Measurements from ENCODE around the gene NYAP1.

NYAP1 gene

GRCh38 chr7:100441641-100442535, 41.8 kb upstream of the NYAP1 start:
- Histone ChIP-seq H3K9ac (ENCODE audit: low read depth, low read length) (no peak overlapping the region), H3K79me2 (ENCODE audit: insufficient read depth, low read length) (no peaks in the 10 kb centered on the region), H3K4me1 (ENCODE audit: insufficient read depth, low read length) (peaks cover 35% of the 10 kb centered on the region), H3K4me2 (ENCODE audit: insufficient read depth, low read length) (no peak overlapping the region), H2AFZ (ENCODE audit: low read depth, low read length) (no peak overlapping the region), H3K9me3 (ENCODE audit: insufficient read depth, low read length, severe bottlenecking) (no peaks in the 10 kb centered on the region), H3K27me3 (ENCODE audit: insufficient read depth, low read length, poor library complexity) (no peaks in the 10 kb centered on the region), H3K4me3 (ENCODE audit: low read depth in 1 of 2, low read length in 2 of 2) (no peak overlapping the region), H4K20me1 (ENCODE audit: insufficient read depth, low read length) (no peaks in the 10 kb centered on the region), H3K36me3 (ENCODE audit: insufficient read depth, low read length) (no peaks in the 10 kb centered on the region), H3K27ac (ENCODE audit: low read length) (no peak overlapping the region; the same call in 1 of the 2 replicates)
- ATAC-seq (ENCODE audit: insufficient read depth, low read depth) (no peak), DNase-seq (no peak)
- TF ChIP-seq EZH2 (IDR thresholded peaks at IDR 0.05; ENCODE audit: borderline replicate concordance, low read depth, low read length, severe bottlenecking): no peak
- no peak for TF ChIP-seq CTCF (IDR thresholded peaks at IDR 0.05; ENCODE audit: borderline replicate concordance, extremely low read depth, low read length, poor library complexity, severe bottlenecking)

- Histone ChIP-seq H3K9me3 (ENCODE audit: insufficient read depth, low read length, severe bottlenecking) (no peaks in the 10 kb centered on the region), H3K27me3 (ENCODE audit: insufficient read depth, low read length, poor library complexity) (no peaks in the 10 kb centered on the region), H3K9ac (ENCODE audit: low read depth, low read length) (no peak overlapping the region), H4K20me1 (ENCODE audit: insufficient read depth, low read length) (no peaks in the 10 kb centered on the region), H3K79me2 (ENCODE audit: insufficient read depth, low read length) (no peaks in the 10 kb centered on the region), H3K4me1 (ENCODE audit: insufficient read depth, low read length) (peaks cover 30% of the 10 kb centered on the region), H3K4me3 (ENCODE audit: low read depth in 1 of 2, low read length in 2 of 2) (no peak overlapping the region), H3K4me2 (ENCODE audit: insufficient read depth, low read length) (no peak overlapping the region), H2AFZ (ENCODE audit: low read depth, low read length) (no peak overlapping the region), H3K27ac (ENCODE audit: low read length) (peak overlapping the region; percentile 94), H3K36me3 (ENCODE audit: insufficient read depth, low read length) (no peaks in the 10 kb centered on the region)
- ATAC-seq (ENCODE audit: insufficient read depth, low read depth) (no peak), DNase-seq (no peak)
- TF ChIP-seq EZH2 (IDR thresholded peaks at IDR 0.05; ENCODE audit: borderline replicate concordance, low read depth, low read length, severe bottlenecking) (no peak), CTCF (IDR thresholded peaks at IDR 0.05; ENCODE audit: borderline replicate concordance, extremely low read depth, low read length, poor library complexity, severe bottlenecking) (no peak)
Measured at GRCh38 chr7:100443096-100443840, 40.5 kb upstream of the NYAP1 start.

- DNase-seq: peak; percentile 88
- no peak for TF ChIP-seq CTCF (IDR thresholded peaks at IDR 0.05; ENCODE audit: borderline replicate concordance, extremely low read depth, low read length, poor library complexity, severe bottlenecking)
- TF ChIP-seq EZH2 (IDR thresholded peaks at IDR 0.05; ENCODE audit: borderline replicate concordance, low read depth, low read length, severe bottlenecking): no peak
- H3K9me3 ChIP-seq (ENCODE audit: insufficient read depth, low read length, severe bottlenecking): no peaks in the 10 kb centered on the region
- no peaks in the 10 kb centered on the region for H3K27me3 ChIP-seq (ENCODE audit: insufficient read depth, low read length, poor library complexity)
- no peaks in the 10 kb centered on the region for H4K20me1 ChIP-seq (ENCODE audit: insufficient read depth, low read length)
- H2AFZ ChIP-seq (ENCODE audit: low read depth, low read length): peak overlapping the region; percentile 72
- peaks cover 30% of the 10 kb centered on the region for H3K4me1 ChIP-seq (ENCODE audit: insufficient read depth, low read length)
- no peaks in the 10 kb centered on the region for H3K79me2 ChIP-seq (ENCODE audit: insufficient read depth, low read length)
- H3K4me2 ChIP-seq (ENCODE audit: insufficient read depth, low read length): peak overlapping the region; percentile 57
- peak; percentile 93 for ATAC-seq (ENCODE audit: insufficient read depth, low read depth)
- H3K27ac ChIP-seq (ENCODE audit: low read length): peak overlapping the region; percentile 94
- no peaks in the 10 kb centered on the region for H3K36me3 ChIP-seq (ENCODE audit: insufficient read depth, low read length)
- peak overlapping the region in 1 of 2 experiments; percentile 33; a peak in 2 of 4 replicates for H3K4me3 ChIP-seq (ENCODE audit: low read depth in 1 of 2, low read length in 2 of 2)
- H3K9ac ChIP-seq (ENCODE audit: low read depth, low read length): peak overlapping the region; percentile 50
Measured at GRCh38 chr7:100444311-100445278, 39.1 kb upstream of the NYAP1 start.
